Mesendoderm (in vitro differentiated cells): ENCODE data around the gene C11orf58.

Experiments
- DNase-seq: peaks from one replicate; pipeline ENCODE4 v3.0.0; 2013
- H2AK5ac ChIP-seq: 2 replicates; pipeline ENCODE4 v1.6.1; 2013; ENCODE audit warnings: low read length, inconsistent platforms
- H2BK120ac ChIP-seq: 2 replicates; pipeline ENCODE4 v1.6.1; 2013; ENCODE audit warnings: low read depth, mild to moderate bottlenecking, low read length, moderate library complexity, mixed read lengths
- H2BK15ac ChIP-seq: replicated peaks from 2 replicates; pipeline ENCODE4 v1.6.1; 2013; ENCODE audit warnings: low read depth, mild to moderate bottlenecking, moderate library complexity
- H2BK5ac ChIP-seq: 2 replicates; pipeline ENCODE4 v1.6.1; 2013; ENCODE audit warnings: low read length, inconsistent platforms
- H3K18ac ChIP-seq: 2 replicates; pipeline ENCODE4 v1.6.1; 2013; ENCODE audit warnings: mild to moderate bottlenecking, low read length, mixed read lengths
- H3K23ac ChIP-seq: one replicate; pipeline ENCODE4 v1.6.1; 2013; ENCODE audit warnings: low read length
- H3K27ac ChIP-seq: 2 replicates; pipeline ENCODE4 v1.5.1; 2013; ENCODE audit warnings: low read depth, mild to moderate bottlenecking, inconsistent platforms, low read length, moderate library complexity
- H3K27me3 ChIP-seq: 2 replicates; pipeline ENCODE4 v1.6.1; 2013; ENCODE audit warnings: low read length, control low read depth, mild to moderate bottlenecking, inconsistent platforms; ENCODE audit not compliant: insufficient read depth, poor library complexity
- H3K36me3 ChIP-seq: 2 replicates; pipeline ENCODE4 v1.6.1; 2013; ENCODE audit warnings: low read length, inconsistent platforms; ENCODE audit not compliant: control insufficient read depth, insufficient read depth
- H3K4ac ChIP-seq: one replicate; pipeline ENCODE4 v1.6.1; 2013; ENCODE audit warnings: low read depth, mild to moderate bottlenecking, low read length, moderate library complexity
- H3K4me1 ChIP-seq: 2 replicates; pipeline ENCODE4 v1.6.1; 2013; ENCODE audit warnings: low read depth, low read length, inconsistent platforms; ENCODE audit not compliant: control insufficient read depth
- H3K4me2 ChIP-seq: 2 replicates; pipeline ENCODE4 v1.6.1; 2013; ENCODE audit warnings: low read length
- H3K4me3 ChIP-seq: 2 replicates; pipeline ENCODE4 v1.5.1; 2013; ENCODE audit warnings: mild to moderate bottlenecking, low read length
- H3K56ac ChIP-seq: one replicate; pipeline ENCODE4 v1.6.1; 2013; ENCODE audit warnings: low read length
- H3K79me1 ChIP-seq: 2 replicates; pipeline ENCODE4 v1.6.1; 2013; ENCODE audit warnings: low read length, inconsistent platforms
- H3K79me2 ChIP-seq: 2 replicates; pipeline ENCODE4 v1.6.1; 2013; ENCODE audit warnings: mild to moderate bottlenecking, low read length; ENCODE audit not compliant: control insufficient read depth, insufficient read depth
- H3K9ac ChIP-seq: 2 replicates; pipeline ENCODE4 v1.6.1; 2013; ENCODE audit warnings: low read length, inconsistent platforms
- H4K5ac ChIP-seq: one replicate; pipeline ENCODE4 v1.6.1; 2013; ENCODE audit warnings: low read length
- H4K8ac ChIP-seq: one replicate; pipeline ENCODE4 v1.6.1; 2013; ENCODE audit warnings: low read depth, mild to moderate bottlenecking, control low read depth, low read length, moderate library complexity
- WGBS: extraction: QIAGEN DNeasy Blood & Tissue Kit; methylation state at CpG from one replicate; pipeline ENCODE4 v1.1.7; 2013; ENCODE audit warnings: low lambda C conversion rate, missing lambda C conversion rate; ENCODE audit not compliant: insufficient coverage; ENCODE audit errors: extremely low coverage; 5-methylcytosine and 5-hydroxymethylcytosine counted together

The C11orf58 gene

GRCh38 chr11:16791191-16791961 is 52.9 kb downstream of the C11orf58 start:
- H3K27me3 ChIP-seq = no peaks in the 10 kb centered on the region
- no CpG with 5 or more reads among the region's 13 CpGs for WGBS
- DNase-seq = peak; percentile 22
- no peak overlapping the region for H4K8ac ChIP-seq
- no peak overlapping the region for H3K18ac ChIP-seq
- no peak overlapping the region for H2BK5ac ChIP-seq
- no peak overlapping the region for H3K23ac ChIP-seq
- no peak overlapping the region for H2BK120ac ChIP-seq
- H3K9ac ChIP-seq = no peak overlapping the region
- H3K4ac ChIP-seq = no peak overlapping the region
- no peak overlapping the region for H2BK15ac ChIP-seq
- no peaks in the 10 kb centered on the region for H3K4me1 ChIP-seq
- no peak overlapping the region for H4K5ac ChIP-seq
- no peak overlapping the region for H3K4me3 ChIP-seq
- H3K56ac ChIP-seq = no peak overlapping the region
- no peak overlapping the region for H3K27ac ChIP-seq
- no peaks in the 10 kb centered on the region for H3K36me3 ChIP-seq
- H2AK5ac ChIP-seq = no peak overlapping the region
- H3K4me2 ChIP-seq = no peak overlapping the region
- no peaks in the 10 kb centered on the region for H3K79me2 ChIP-seq
- no peaks in the 10 kb centered on the region for H3K79me1 ChIP-seq

GRCh38 chr11:16792426-16792825 is 54.0 kb downstream of the C11orf58 start:
- H2BK15ac ChIP-seq = no peak overlapping the region
- no peak overlapping the region for H3K4me2 ChIP-seq
- H2BK5ac ChIP-seq = no peak overlapping the region
- H3K27ac ChIP-seq = no peak overlapping the region
- H3K79me2 ChIP-seq = no peaks in the 10 kb centered on the region
- H3K4me3 ChIP-seq = no peak overlapping the region
- H3K18ac ChIP-seq = no peak overlapping the region
- no peak overlapping the region for H4K8ac ChIP-seq
- no peak overlapping the region for H4K5ac ChIP-seq
- DNase-seq = no peak
- no peak overlapping the region for H3K4ac ChIP-seq
- no peak overlapping the region for H2BK120ac ChIP-seq
- no peaks in the 10 kb centered on the region for H3K27me3 ChIP-seq
- no peak overlapping the region for H3K56ac ChIP-seq
- H2AK5ac ChIP-seq = no peak overlapping the region
- no peaks in the 10 kb centered on the region for H3K79me1 ChIP-seq
- H3K36me3 ChIP-seq = no peaks in the 10 kb centered on the region
- H3K23ac ChIP-seq = no peak overlapping the region
- no peak overlapping the region for H3K9ac ChIP-seq
- H3K4me1 ChIP-seq = no peaks in the 10 kb centered on the region

GRCh38 chr11:16793009-16793408 is 54.6 kb downstream of the C11orf58 start:
- DNase-seq = no peak
- no peak overlapping the region for H2BK15ac ChIP-seq
- no CpG with 5 or more reads among the region's 3 CpGs for WGBS
- no peak overlapping the region for H4K5ac ChIP-seq
- H3K79me2 ChIP-seq = no peaks in the 10 kb centered on the region
- no peak overlapping the region for H3K27ac ChIP-seq
- H3K56ac ChIP-seq = no peak overlapping the region
- no peak overlapping the region for H3K18ac ChIP-seq
- H3K79me1 ChIP-seq = no peaks in the 10 kb centered on the region
- no peak overlapping the region for H3K9ac ChIP-seq
- no peaks in the 10 kb centered on the region for H3K27me3 ChIP-seq
- no peak overlapping the region for H3K23ac ChIP-seq
- H3K4me3 ChIP-seq = no peak overlapping the region
- no peak overlapping the region for H2BK5ac ChIP-seq
- no peak overlapping the region for H4K8ac ChIP-seq
- no peak overlapping the region for H3K4me2 ChIP-seq
- no peak overlapping the region for H3K4ac ChIP-seq
- no peak overlapping the region for H2BK120ac ChIP-seq
- H3K4me1 ChIP-seq = no peaks in the 10 kb centered on the region
- H2AK5ac ChIP-seq = no peak overlapping the region
- no peaks in the 10 kb centered on the region for H3K36me3 ChIP-seq

- Histone ChIP-seq H3K56ac (no peak overlapping the region), H3K23ac (no peak overlapping the region), H3K36me3 (no peaks in the 10 kb centered on the region), H3K18ac (no peak overlapping the region), H3K27ac (no peak overlapping the region), H2BK5ac (no peak overlapping the region), H4K5ac (no peak overlapping the region), H2BK120ac (no peak overlapping the region), H3K27me3 (no peaks in the 10 kb centered on the region), H3K9ac (no peak overlapping the region), H3K79me1 (no peaks in the 10 kb centered on the region), H3K4ac (no peak overlapping the region), H3K4me2 (no peak overlapping the region), H3K79me2 (no peaks in the 10 kb centered on the region), H3K4me1 (no peaks in the 10 kb centered on the region), H4K8ac (no peak overlapping the region), H3K4me3 (no peak overlapping the region), H2BK15ac (no peak overlapping the region), H2AK5ac (no peak overlapping the region)
- WGBS = no CpG with 5 or more reads among the region's 3 CpGs
- DNase-seq = no peak
These were observed 55.1 kb downstream of the C11orf58 start for GRCh38 chr11:16793511-16793910.

- no peaks in the 10 kb centered on the region for H3K79me1 ChIP-seq
- no peak overlapping the region for H3K4me3 ChIP-seq
- no peak overlapping the region for H3K18ac ChIP-seq
- H2AK5ac ChIP-seq = no peak overlapping the region
- H2BK15ac ChIP-seq = no peak overlapping the region
- no peak overlapping the region for H3K56ac ChIP-seq
- no peak for DNase-seq
- no peak overlapping the region for H3K23ac ChIP-seq
- no peak overlapping the region for H3K4me2 ChIP-seq
- H4K8ac ChIP-seq = no peak overlapping the region
- no peak overlapping the region for H3K4ac ChIP-seq
- H2BK120ac ChIP-seq = no peak overlapping the region
- H3K4me1 ChIP-seq = no peaks in the 10 kb centered on the region
- H3K27ac ChIP-seq = no peak overlapping the region
- H3K36me3 ChIP-seq = no peaks in the 10 kb centered on the region
- H4K5ac ChIP-seq = no peak overlapping the region
- no peak overlapping the region for H2BK5ac ChIP-seq
- H3K79me2 ChIP-seq = no peaks in the 10 kb centered on the region
- H3K27me3 ChIP-seq = no peaks in the 10 kb centered on the region
- WGBS = no CpG with 5 or more reads among the region's 17 CpGs
- no peak overlapping the region for H3K9ac ChIP-seq
These were observed 55.8 kb downstream of the C11orf58 start for GRCh38 chr11:16794047-16794818.
